Measurements from ENCODE around the gene FOXP1. TPM values are rescaled to one million over a fixed set of nuclear protein-coding genes. Genes with fewer than 3 reads are reported as not detected.

Gene FOXP1
- total and polyA plus RNA-seq, 4 donors = 4.9 to 35.4 (median 32.0) TPM

- H3K27me3 ChIP-seq (ENCODE audit: control insufficient read depth in 4 of 4, insufficient read depth in 4 of 4, low read length in 3 of 4) = no peaks in the 10 kb centered on the region
- TF ChIP-seq HNF4G (IDR thresholded peaks at IDR 0.05) = no peak
- no peak for TF ChIP-seq YY1 (IDR thresholded peaks at IDR 0.05)
- TF ChIP-seq JUND (IDR thresholded peaks at IDR 0.05) = no peak
- no peak for TF ChIP-seq HNF4A (conservative IDR thresholded peaks at IDR 0.05)
- no peak for TF ChIP-seq MAX (IDR thresholded peaks at IDR 0.05)
- no peak for TF ChIP-seq SP1 (IDR thresholded peaks at IDR 0.05)
- no peak for TF ChIP-seq FOXA1 (IDR thresholded peaks at IDR 0.05)
- TF ChIP-seq ZBTB33 (IDR thresholded peaks at IDR 0.05) = no peak
- TF ChIP-seq NR2F2 (IDR thresholded peaks at IDR 0.05) = no peak
- H3K4me3 ChIP-seq (ENCODE audit: low read depth in 1 of 3, low read length in 3 of 3) = no peak overlapping the region
- H3K9me3 ChIP-seq (ENCODE audit: control insufficient read depth in 4 of 4, low read length in 3 of 4) = no peaks in the 10 kb centered on the region
- no peak overlapping the region for H3K27ac ChIP-seq (ENCODE audit: low read depth in 1 of 2, low read length in 2 of 2)
- no peak for DNase-seq (ENCODE audit: low spot score)
- peaks cover 8 to 30% (median 24%) of the 10 kb centered on the region in 4 donors for H3K4me1 ChIP-seq (ENCODE audit: control insufficient read depth in 4 of 4, insufficient read depth in 4 of 4, low read length in 3 of 4)
- H3K9ac ChIP-seq (ENCODE audit: low read depth in 1 of 2, low read length in 2 of 2) = no peak overlapping the region
- no peaks in the 10 kb centered on the region for H3K36me3 ChIP-seq (ENCODE audit: control insufficient read depth in 4 of 4, insufficient read depth in 3 of 4, low read depth in 1 of 4, low read length in 3 of 4)
- 97% methylated on average over 3 of the region's 3 CpGs for WGBS
Measured at GRCh38 chr3:71247958-71248335, 335.6 kb downstream of the FOXP1 start.

- no peak overlapping the region for H3K9ac ChIP-seq (ENCODE audit: low read depth in 1 of 2, low read length in 2 of 2)
- no peak overlapping the region for H3K27ac ChIP-seq (ENCODE audit: low read depth in 1 of 2, low read length in 2 of 2)
- 69% methylated on average over 10 of the region's 10 CpGs for WGBS
- no peaks in the 10 kb centered on the region for H3K9me3 ChIP-seq (ENCODE audit: control insufficient read depth in 4 of 4, low read length in 3 of 4)
- H3K4me3 ChIP-seq (ENCODE audit: low read depth in 1 of 3, low read length in 3 of 3) = no peak overlapping the region
- H3K4me1 ChIP-seq (ENCODE audit: control insufficient read depth in 4 of 4, insufficient read depth in 4 of 4, low read length in 3 of 4) = peaks cover 8 to 30% (median 24%) of the 10 kb centered on the region in 4 donors
- H3K27me3 ChIP-seq (ENCODE audit: control insufficient read depth in 4 of 4, insufficient read depth in 4 of 4, low read length in 3 of 4) = no peaks in the 10 kb centered on the region
- H3K36me3 ChIP-seq (ENCODE audit: control insufficient read depth in 4 of 4, insufficient read depth in 3 of 4, low read depth in 1 of 4, low read length in 3 of 4) = no peaks in the 10 kb centered on the region
- DNase-seq (ENCODE audit: low spot score) = no peak
- no peak for TF ChIP-seq FOXA1 (IDR thresholded peaks at IDR 0.05)
- no peak for TF ChIP-seq FOXA2 (IDR thresholded peaks at IDR 0.05)
- no peak for TF ChIP-seq CTCF (IDR thresholded peaks at IDR 0.05; ENCODE audit: low read depth, low read length, missing input control)
- TF ChIP-seq SP1 (IDR thresholded peaks at IDR 0.05) = no peak
- TF ChIP-seq EGR1 (IDR thresholded peaks at IDR 0.05; ENCODE audit: low read depth in 2 of 2) = no peak
- TF ChIP-seq JUND (IDR thresholded peaks at IDR 0.05) = no peak
- no peak for TF ChIP-seq ATF3 (IDR thresholded peaks at IDR 0.05)
- no peak for TF ChIP-seq YY1 (IDR thresholded peaks at IDR 0.05)
- no peak for TF ChIP-seq HNF4G (IDR thresholded peaks at IDR 0.05)
- TF ChIP-seq REST (IDR thresholded peaks at IDR 0.05) = no peak
- no peak for TF ChIP-seq GABPA (IDR thresholded peaks at IDR 0.05 in 1 of 2, conservative IDR thresholded peaks at IDR 0.05 in 1 of 2)
- no peak for TF ChIP-seq HNF4A (conservative IDR thresholded peaks at IDR 0.05)
- no peak for TF ChIP-seq TAF1 (conservative IDR thresholded peaks at IDR 0.05)
- no peak for TF ChIP-seq RXRA (IDR thresholded peaks at IDR 0.05)
- TF ChIP-seq RAD21 (IDR thresholded peaks at IDR 0.05) = no peak
- no peak for TF ChIP-seq MAX (IDR thresholded peaks at IDR 0.05)
- no peak for TF ChIP-seq ZBTB33 (IDR thresholded peaks at IDR 0.05)
- TF ChIP-seq NR2F2 (IDR thresholded peaks at IDR 0.05) = no peak
Measured at GRCh38 chr3:71247221-71247957, 336.1 kb downstream of the FOXP1 start.
